GM19025 (cell line): ENCODE results near the gene UBAP1L.

ENCODE experiments used
- ATAC-seq: cut with Tn5 transposase; IDR thresholded peaks from one replicate; pipeline ENCODE4 v1.9.1; 2021; ENCODE audit warnings: mild to moderate bottlenecking, low read depth, moderate library complexity; ENCODE audit not compliant: unreplicated experiment

The UBAP1L gene

GRCh38 chr15:65068403-65068788 is 46.6 kb downstream of the UBAP1L start:
- ATAC-seq, result no peak

GRCh38 chr15:65067645-65068402 is 47.2 kb downstream of the UBAP1L start, which contains the start of gene RASL12:
TSS of gene RASL12 (minus strand) at chr15:65067991. CDS start at chr15:65067835, 156 bp downstream.
- ATAC-seq, result no peak

- no peak for ATAC-seq
These were observed 47.7 kb downstream of the UBAP1L start for GRCh38 chr15:65067317-65067644.

DNA sequence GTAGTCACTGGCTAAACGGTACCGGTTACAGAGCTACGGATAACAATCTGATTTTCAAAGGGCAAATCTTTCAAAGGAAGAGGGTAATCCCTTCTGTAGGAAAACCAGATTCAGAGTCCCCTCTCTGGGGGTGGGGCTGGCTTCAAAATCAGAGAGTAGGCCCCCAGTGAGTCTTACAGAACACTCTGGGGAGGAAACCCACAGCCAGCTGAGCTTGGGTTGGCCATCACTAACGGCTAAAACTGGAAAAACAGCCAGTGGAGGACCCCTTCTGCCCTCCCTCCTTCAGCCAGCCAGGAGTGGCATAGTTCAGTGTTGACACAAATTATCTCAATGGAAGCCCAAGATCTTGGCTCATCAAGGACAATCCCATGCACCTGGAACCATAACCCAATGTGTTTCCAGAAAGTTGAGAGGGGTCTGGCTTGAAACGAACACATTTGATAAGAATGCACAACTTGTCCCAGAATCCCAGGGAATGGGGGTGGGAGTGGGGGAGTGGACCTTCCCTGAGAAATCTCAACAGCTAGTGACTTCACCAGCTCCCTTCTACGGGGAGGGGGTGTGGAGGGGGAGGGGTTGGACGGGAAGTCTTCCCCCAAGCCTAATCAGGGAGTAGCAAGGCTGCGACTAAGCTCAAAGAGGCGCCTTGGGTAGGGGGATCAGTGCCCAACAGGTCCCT is 48.2 kb downstream of the UBAP1L start:
- no peak for ATAC-seq

DNA sequence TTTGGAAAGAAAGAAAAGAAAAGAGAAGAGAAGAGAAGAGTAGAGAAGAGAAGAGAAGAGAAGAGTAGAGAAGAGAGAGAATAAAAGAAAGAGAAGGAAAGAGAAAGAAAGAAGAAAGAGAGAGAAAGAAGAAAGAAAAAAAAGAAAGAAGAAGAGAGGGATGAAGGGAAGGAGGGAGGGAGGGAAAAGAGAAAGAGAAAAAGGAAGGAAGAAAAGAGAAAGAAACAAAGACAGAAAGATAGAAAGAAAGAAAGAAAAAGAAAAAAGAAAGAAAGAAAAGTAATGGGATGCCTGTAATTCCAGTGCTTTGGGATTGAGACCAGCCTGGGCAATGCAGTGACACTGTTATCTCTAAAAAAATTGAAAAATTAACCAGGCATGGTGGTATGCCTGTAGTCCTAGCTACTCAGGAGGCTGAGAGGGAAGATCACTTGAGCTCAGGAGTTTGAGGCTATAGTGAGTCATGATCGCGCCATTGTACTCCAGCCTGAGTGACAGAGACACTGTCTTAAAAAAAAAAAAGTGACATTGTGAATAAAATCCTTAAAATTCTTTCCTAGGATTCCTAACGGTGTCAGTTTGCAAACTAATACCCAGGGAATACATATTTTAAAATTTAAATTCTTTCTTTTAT is 48.9 kb downstream of the UBAP1L start:
- no peak for ATAC-seq

- no peak for ATAC-seq
These were observed 52.3 kb downstream of the UBAP1L start for GRCh38 chr15:65062726-65063125.

GRCh38 chr15:65062061-65062460 is 52.9 kb downstream of the UBAP1L start:
- no peak for ATAC-seq

DNA sequence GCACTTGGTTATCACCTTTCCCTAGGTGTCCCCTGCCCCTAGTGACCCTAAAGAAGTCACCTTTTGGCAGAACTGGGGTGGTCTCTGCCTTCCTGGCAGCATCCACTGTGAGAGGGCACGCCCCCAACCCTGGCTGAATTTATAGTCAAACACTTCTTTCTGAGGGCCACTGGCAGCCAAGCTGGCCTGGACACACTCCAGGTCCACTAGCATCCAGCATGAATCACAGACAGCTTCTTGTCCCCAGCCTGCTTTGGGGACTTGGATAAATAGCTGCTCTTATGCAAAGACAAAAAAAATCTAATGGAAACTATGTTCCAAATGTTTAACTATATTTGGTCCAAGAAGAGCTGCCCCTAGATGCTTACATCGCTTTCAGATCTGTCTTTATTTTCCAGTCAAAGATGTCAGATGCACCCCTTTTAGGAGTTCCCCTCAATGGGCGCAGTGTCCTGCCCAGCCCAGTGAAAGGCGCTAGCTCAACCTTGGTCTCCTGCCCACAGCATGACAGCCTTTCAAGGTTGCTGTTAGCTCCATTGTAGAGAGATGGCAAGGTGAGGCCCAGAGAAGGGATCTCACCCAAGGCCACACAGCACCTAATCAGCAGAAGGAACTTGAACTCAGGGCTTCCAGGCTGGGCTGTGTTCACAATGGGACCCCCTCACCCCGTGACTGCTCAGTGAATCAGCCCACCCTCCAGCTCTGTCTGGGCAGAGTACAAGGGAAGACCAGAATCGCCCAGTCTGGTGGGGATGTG is 54.2 kb downstream of the UBAP1L start:
- ATAC-seq, result no peak

DNA sequence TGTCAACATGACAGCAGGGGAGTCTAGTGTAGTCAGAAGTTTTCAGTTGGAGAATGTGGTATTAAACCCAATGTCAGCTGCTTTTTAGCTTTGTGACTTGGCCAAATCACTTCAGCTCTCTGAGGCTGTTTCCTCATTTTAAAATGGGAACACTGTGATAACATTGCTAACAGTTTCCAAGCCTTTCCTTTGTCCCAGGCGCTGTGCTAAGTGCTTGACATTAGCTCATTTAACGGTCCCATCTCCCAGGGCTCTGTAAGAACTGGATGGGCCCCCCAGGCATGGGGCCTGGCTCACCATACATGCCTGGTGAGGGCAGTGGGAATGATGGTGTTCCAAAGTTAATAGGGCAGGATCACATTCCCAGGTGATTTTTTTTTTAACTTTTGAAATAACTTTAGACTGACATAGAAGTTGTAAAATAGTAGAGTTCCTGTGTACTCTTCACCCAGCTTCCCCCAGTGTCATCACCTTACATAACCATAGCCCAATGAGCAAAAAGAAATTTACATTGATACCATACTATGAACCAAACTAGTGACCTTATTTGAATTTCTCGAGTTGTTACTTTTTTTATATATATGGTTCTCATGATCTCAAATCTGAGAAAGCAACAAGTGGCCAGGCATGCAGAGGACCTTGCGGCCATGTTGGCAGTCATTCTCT is 54.9 kb downstream of the UBAP1L start:
- no peak for ATAC-seq

DNA sequence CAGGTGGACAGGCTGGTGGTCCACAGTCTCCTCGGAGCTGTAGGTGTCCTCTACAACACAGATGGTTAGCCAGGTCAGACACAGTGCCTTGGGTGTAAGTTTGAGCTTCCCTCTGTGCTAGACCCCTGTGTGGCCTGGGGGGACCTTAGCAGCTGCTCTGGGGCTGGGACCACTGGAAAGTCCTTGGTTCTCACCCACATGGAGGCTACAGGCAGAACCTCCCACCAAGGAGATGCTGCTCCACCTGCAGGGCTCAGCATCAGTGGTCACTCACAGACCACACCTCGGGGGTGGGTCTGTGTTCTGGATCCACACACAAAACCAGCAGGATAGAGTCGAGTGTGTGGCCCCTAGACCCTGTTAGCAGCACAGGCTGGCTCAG is 55.6 kb downstream of the UBAP1L start:
- no peak for ATAC-seq

DNA sequence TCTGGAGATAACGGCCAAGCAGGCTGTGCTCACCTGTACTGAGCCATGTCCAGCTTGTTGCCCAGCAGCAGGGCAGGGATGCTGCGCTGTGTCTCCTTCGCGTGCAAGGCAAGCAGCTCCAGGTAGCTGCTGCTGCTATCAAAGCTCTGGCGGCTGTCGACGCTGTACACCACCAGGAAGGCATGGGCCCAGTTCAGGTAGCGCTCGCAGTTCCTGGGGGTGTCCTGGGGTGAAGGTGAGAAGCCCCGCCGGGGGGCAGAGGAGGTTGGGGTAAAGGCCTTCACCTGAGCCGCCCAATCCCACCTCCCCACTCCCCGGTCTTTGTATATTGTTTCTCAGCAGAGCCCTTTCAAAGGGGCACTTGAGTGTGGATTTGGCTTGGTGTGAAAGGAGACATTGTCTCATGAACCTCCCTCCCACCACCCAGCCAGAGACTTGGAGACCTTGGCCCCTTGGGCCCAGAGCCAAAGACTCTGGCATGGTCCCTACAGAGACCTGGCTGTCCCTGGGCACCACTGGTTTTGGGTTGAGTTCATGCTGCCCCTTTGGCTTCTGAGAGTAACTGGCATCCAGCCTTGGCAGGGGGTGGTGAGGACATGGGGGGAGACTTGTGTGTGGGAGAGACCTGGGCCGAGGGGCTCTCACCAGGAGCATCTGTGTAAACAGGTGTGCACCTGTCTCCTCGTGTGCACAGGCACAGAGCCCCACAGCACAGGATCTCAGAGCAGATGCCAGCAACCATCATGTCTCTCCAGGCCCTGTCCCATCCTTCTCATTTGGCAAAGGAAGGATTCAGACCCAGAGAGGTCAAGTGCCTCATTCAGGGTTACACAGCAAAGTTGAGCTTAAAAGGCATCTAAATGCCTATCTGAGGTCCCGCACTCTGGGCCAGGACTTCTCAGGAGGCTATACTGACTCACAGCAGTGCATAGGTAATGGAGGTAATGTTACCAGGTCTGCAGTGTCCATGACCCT is 56.3 kb downstream of the UBAP1L start:
- no peak for ATAC-seq

GRCh38 chr15:65057549-65057940 is 57.5 kb downstream of the UBAP1L start:
- ATAC-seq, result no peak

DNA sequence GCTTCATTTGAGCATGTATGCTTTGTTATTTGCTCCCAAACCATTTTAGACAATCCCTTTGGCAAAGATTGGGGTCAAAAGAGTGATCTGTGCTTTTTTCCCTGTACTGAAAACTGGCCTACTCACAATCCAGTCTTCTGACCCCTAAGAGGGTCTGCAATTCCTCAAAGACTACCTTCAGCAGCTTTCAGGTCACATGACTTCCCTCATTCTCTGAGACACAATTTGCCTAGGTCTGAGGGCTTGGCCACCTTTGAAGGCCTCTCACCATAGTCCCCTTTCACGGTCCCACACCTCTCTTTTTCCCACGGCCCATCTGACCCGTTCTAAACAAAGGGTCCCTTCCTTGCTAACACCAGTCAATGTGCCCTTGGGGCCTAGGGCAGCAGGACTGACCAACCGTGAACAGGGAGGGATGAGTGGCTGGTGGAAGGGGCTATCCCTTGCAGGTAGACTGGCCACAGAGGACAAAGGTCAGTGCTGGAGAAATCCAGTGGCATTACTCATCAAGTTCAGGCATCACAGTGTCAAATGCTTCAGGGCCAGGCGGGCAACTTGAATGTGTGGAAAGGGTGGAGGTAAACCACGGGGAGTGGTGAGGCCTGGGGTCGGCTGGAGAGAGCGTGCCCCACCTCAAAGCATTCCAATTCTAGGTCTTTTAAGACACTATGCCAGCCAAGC is 58.0 kb downstream of the UBAP1L start:
- no peak for ATAC-seq

DNA sequence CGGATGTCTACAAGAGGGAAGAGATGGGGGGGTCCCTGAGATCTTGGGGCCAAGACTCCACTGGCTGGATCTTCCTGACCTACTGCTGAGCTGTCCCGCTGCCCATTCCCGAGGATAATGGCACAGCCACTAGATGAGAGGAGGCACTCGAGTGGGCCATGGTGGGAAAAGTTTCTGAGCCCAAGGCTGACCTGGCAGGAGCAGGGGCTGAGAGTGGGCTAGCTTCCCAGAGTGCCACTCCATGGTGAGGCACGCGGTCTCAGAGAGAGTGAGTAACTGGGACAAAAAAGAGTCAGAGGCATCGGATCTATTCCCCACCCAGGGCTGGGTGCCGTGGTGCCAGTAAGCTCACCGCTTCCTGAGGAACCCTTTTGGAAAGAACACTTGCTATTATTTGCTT is 58.9 kb downstream of the UBAP1L start:
- ATAC-seq, result no peak

DNA sequence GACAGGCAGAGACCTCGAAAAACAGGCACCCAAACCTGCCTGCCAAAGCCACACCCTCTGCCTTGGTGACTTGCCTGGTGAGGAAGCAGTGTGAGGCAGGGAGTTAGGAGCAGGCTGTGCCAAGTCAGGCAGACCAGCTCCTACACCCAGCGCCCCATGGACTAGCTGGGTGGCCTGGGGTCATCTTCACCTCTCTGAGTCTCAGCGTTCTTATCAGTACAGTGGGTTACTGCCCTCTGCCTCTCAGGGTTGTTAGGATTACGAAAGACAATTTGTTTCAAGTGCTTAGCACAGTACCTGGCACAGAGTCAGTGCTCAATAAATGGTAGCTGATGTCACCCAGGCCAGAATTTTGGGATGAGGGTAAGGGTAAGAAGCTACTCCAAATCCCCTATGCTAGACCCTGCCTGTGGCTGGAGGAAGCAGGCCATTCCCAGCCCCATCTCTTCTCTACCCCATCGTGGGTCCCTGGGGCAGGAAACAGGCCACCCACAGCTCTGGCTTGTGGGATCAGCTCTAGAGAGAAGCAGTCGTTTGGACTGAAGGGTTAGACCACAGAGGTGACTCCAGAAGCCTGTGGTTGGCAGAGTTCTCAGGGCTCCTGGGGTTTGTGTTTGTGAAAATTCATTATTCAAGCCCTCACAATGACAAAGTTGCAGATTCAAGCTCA is 59.7 kb downstream of the UBAP1L start:
- no peak for ATAC-seq

DNA sequence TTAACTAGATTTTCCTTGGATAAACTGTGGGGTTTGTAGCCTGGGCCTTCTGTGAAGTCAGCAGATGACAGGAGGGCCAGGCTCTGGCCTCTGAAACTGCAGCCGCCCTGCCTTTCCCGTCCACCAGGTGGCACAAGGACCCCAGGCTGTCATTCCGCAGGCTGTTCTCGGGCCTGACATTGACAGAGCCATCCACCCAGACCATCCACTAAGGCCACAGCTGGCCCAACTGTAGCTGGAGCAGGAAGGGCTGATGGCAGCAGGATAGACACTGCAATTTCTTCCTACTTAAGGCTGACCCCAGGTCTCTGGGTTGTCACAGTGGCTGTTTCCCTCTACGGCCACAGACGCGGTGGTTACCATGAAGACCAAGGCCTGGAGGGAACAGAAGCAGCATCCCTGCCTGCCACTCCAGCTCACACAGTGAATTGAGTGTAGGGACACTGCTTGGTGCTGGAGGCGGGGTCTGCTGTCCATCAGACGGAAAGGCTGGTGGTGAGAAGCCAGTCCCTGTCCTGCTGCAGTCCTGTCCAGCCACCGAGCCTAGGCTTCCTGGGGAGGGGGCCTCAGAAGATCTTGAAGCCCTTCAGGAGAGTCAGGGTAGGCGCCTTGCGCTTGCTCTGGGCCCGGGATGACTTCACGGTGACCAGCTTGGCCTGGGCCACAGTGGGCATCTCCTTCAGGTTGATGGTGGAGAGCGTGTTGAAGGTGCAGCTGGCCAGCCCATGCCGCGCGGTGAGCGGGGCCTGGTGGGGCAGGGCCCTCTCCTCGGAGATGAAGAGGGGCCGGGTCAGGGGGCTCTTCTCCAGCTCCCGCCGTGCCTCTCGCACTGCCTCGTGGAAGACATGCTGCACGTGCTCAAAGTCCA is 60.4 kb downstream of the UBAP1L start:
- no peak for ATAC-seq

DNA sequence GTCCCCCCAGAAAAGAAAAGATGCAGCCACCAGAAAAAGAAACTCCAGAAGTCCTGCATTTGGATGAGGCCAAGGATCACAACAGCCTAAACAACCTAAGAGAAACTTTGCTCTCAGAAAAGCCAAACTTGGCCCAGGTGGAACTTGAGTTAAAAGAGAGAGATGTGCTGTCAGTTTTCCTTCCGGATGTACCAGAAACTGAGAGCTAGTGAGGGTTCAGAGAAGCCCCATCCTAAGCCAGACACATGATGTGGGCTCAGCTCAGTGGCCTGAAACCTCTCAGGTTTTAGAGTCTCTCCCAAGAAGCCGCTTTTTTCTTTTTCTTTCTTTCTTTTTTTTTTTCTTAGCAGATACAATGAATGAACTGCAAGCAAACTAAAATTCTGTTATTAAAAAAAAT is 62.0 kb downstream of the UBAP1L start:
- ATAC-seq, result no peak
